ENCODE results near the gene TAS1R1. TPM values are rescaled to one million over a fixed set of nuclear protein-coding genes. Genes with fewer than 3 reads are reported as not detected.

Gene TAS1R1
- total RNA-seq, 2 donors from 2014 or later, result not detected

DNA sequence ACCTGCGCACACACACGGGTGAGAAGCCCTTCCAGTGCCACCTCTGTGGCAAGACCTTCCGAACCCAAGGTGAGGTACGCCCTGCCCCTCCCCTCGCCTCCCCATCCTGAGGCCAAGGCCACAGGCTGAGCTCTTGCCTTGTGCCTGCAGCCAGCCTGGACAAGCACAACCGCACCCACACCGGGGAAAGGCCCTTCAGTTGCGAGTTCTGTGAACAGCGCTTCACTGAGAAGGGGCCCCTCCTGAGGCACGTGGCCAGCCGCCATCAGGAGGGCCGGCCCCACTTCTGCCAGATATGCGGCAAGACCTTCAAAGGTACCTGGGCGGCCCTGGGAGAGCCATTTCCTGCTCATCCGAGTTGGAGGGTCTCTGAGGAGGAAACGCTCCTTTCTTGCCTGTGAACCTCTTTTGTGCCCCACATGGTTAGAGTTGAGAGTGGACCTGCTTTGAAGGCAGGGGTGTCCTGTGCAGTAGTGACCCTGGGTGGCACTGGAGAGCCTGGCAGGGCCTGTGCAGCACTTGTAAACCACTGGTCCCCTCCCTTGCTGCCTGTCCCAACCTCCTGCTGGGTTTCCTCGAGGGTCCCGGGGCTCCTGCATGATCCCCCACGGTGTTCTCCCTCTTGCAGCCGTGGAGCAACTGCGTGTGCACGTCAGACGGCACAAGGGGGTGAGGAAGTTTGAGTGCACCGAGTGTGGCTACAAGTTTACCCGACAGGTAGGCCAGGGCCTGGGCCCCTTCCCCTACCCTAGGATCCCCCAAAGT, 33.2 kb downstream of the TAS1R1 start:
- DNase-seq (peak in 1 of 4 donors; percentile 41), ATAC-seq (no peak)
- 66% methylated on average over 12 to 24 of the region's 25 CpGs for WGBS, 2 donors
- Histone ChIP-seq H3K4me3 (no peak overlapping the region), H3K36me3 (replicated peaks in 1 of 2; ENCODE audit: insufficient read depth in 1 of 2, low read depth in 2 of 2) (peaks cover under 1 to 19% of the 10 kb centered on the region in 2 donors), H3K4me1 (peaks cover 30% of the 10 kb centered on the region), H3K27me3 (no peaks in the 10 kb centered on the region), H3K27ac (peak overlapping the region in 1 of 4 donors; percentile 42), H3K9me3 (no peaks in the 10 kb centered on the region)
- intact Hi-C loops (cut with DNase I), result no loop called here
- TF ChIP-seq, protein P1, sequence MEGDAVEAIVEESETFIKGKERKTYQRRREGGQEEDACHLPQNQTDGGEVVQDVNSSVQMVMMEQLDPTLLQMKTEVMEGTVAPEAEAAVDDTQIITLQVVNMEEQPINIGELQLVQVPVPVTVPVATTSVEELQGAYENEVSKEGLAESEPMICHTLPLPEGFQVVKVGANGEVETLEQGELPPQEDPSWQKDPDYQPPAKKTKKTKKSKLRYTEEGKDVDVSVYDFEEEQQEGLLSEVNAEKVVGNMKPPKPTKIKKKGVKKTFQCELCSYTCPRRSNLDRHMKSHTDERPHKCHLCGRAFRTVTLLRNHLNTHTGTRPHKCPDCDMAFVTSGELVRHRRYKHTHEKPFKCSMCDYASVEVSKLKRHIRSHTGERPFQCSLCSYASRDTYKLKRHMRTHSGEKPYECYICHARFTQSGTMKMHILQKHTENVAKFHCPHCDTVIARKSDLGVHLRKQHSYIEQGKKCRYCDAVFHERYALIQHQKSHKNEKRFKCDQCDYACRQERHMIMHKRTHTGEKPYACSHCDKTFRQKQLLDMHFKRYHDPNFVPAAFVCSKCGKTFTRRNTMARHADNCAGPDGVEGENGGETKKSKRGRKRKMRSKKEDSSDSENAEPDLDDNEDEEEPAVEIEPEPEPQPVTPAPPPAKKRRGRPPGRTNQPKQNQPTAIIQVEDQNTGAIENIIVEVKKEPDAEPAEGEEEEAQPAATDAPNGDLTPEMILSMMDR (IDR thresholded peaks at IDR 0.05), result no peak
- no peak for TF ChIP-seq POLR2A (IDR thresholded peaks at IDR 0.05)

DNA sequence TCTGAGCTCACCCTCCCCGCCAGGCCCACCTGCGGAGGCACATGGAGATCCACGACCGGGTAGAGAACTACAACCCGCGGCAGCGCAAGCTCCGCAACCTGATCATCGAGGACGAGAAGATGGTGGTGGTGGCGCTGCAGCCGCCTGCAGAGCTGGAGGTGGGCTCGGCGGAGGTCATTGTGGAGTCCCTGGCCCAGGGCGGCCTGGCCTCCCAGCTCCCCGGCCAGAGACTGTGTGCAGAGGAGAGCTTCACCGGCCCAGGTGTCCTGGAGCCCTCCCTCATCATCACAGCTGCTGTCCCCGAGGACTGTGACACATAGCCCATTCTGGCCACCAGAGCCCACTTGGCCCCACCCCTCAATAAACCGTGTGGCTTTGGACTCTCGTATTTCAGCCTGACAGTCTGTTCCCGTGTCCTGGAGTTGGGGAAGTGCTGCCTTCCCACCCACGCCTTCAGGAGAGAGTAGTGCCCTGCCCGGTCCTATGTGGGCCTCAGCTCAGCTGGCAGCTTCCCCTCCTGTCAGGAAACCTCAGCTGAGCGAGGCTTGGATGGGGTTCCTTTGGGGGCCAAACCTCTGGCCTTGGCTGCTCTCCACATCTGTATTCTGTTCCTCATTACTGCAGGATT, 33.9 kb downstream of the TAS1R1 start:
- H3K4me3 ChIP-seq, result no peak overlapping the region
- ATAC-seq (no peak), DNase-seq (no peak)
- WGBS, 2 donors, result 83 to 94% methylated on average over 3 to 15 of the region's 24 CpGs
- peak overlapping the region in 1 of 4 donors; percentile 20 for H3K27ac ChIP-seq
- TF ChIP-seq, protein P1 (IDR thresholded peaks at IDR 0.05), result no peak
- TF ChIP-seq POLR2A (IDR thresholded peaks at IDR 0.05), result no peak
- H3K4me1 ChIP-seq, result peaks cover 29% of the 10 kb centered on the region
- H3K9me3 ChIP-seq, result no peaks in the 10 kb centered on the region
- H3K27me3 ChIP-seq, result no peaks in the 10 kb centered on the region
- peaks cover 7 to 26% of the 10 kb centered on the region in 2 donors for H3K36me3 ChIP-seq (replicated peaks in 1 of 2; ENCODE audit: insufficient read depth in 1 of 2, low read depth in 2 of 2)
- intact Hi-C loops (cut with DNase I), result no loop called here

DNA sequence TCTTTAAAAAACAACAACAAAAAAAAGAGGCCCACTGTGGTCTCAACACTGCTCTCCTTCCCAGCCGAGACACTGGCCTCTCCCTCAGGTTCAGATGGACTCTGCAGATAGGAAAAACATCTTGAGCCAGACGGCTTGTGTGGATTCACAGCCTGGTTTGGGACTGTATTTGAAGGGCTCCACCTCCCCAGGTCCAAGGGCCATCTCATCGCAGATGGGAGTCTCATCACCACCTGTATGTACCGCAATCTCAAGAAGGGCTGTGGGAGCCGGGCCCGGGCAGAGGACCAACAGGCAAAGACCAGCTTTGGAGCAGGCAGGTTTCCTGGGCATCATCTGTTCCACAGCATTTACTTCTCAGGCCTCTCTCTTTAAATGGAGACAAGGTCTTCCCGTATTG, 34.9 kb downstream of the TAS1R1 start:
- ATAC-seq (no peak), DNase-seq (no peak)
- intact Hi-C loops (cut with DNase I), result no loop called here
- Histone ChIP-seq H3K4me3 (no peak overlapping the region), H3K27ac (no peak overlapping the region), H3K9me3 (no peaks in the 10 kb centered on the region), H3K4me1 (peaks cover 29% of the 10 kb centered on the region), H3K27me3 (no peaks in the 10 kb centered on the region), H3K36me3 (replicated peaks in 1 of 2; ENCODE audit: insufficient read depth in 1 of 2, low read depth in 2 of 2) (peaks cover 10 to 31% of the 10 kb centered on the region in 2 donors)
- TF ChIP-seq POLR2A (IDR thresholded peaks at IDR 0.05), result no peak
- TF ChIP-seq, protein P1 (IDR thresholded peaks at IDR 0.05), result no peak
- WGBS, 2 donors, result 81 to 82% methylated on average over 4 to 7 of the region's 7 CpGs

DNA sequence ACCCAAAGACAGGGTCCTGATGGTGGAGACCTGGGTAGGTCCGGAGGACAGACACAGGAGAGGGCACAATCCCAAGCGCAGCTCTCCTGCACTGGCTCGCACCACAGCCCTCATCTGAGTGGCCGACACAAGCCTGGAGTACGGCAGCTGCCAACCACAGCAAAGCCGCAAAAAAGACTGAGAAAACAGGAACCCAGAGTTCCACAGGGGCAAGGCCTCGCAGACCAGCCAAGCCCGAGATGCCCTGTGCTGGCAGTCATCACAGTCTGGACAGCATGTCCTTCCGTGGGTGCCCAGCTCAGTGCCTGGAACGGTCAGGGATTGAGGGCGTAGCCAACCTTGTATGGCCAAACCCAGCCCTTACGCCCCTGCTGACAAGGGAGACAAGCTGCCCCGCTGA, 36.1 kb downstream of the TAS1R1 start:
- no peak for TF ChIP-seq POLR2A (IDR thresholded peaks at IDR 0.05)
- TF ChIP-seq, protein P1 (IDR thresholded peaks at IDR 0.05), result no peak
- peaks cover 10 to 37% of the 10 kb centered on the region in 2 donors for H3K36me3 ChIP-seq (replicated peaks in 1 of 2; ENCODE audit: insufficient read depth in 1 of 2, low read depth in 2 of 2)
- intact Hi-C loops (cut with DNase I), result no loop called here
- 76 to 97% methylated on average over 6 to 13 of the region's 13 CpGs for WGBS, 2 donors
- peak in 1 of 4 donors; percentile 31 for DNase-seq
- no peaks in the 10 kb centered on the region for H3K27me3 ChIP-seq
- H3K4me3 ChIP-seq, result no peak overlapping the region
- peaks cover 37% of the 10 kb centered on the region for H3K4me1 ChIP-seq
- no peak for ATAC-seq
- no peaks in the 10 kb centered on the region for H3K9me3 ChIP-seq
- H3K27ac ChIP-seq, result no peak overlapping the region

Data from body of pancreas (tissue), 4 donors.